CD4-positive, CD25-positive, alpha-beta regulatory T cell (primary cell): ENCODE results near the gene DENND10. TPM values are rescaled to one million over a fixed set of nuclear protein-coding genes. Genes with fewer than 3 reads are reported as not detected.

Experiments used
- ATAC-seq, 2 donors: fragments of 150-1000 bp; cut with Tn5 transposase; one replicate each; pipeline ENCODE4 v1.10.0; 2021; ENCODE audit warnings: low read depth in 2 of 2, moderate number of reproducible peaks in 2 of 2, moderate library complexity in 1 of 2
- DNase-seq, 3 donors: peaks; one replicate each; pipeline versions ENCODE4 v3.0.0 to v3.0.0-alpha.2; 2012 to 2022; ENCODE audit warnings: mixed read lengths in 1 of 3
- H3K27ac ChIP-seq: one replicate; pipeline ENCODE4 v1.7.0; 2013; ENCODE audit warnings: mild to moderate bottlenecking, low read length; ENCODE audit not compliant: insufficient read depth, poor library complexity, severe bottlenecking
- H3K27me3 ChIP-seq: one replicate; pipeline ENCODE4 v1.7.0; 2013; ENCODE audit warnings: low read length; ENCODE audit not compliant: control insufficient read depth, insufficient read depth
- H3K36me3 ChIP-seq: one replicate; pipeline ENCODE4 v1.7.0; 2013; ENCODE audit warnings: mild to moderate bottlenecking, low read length, moderate library complexity; ENCODE audit not compliant: control insufficient read depth, insufficient read depth
- H3K4me1 ChIP-seq: 2 replicates; pipeline ENCODE4 v1.7.0; 2013; ENCODE audit warnings: mild to moderate bottlenecking, low read length; ENCODE audit not compliant: insufficient read depth, control insufficient read depth, poor library complexity, severe bottlenecking
- H3K4me3 ChIP-seq: one replicate; pipeline ENCODE4 v1.7.0; 2013; ENCODE audit warnings: low read depth, mild to moderate bottlenecking, low read length, moderate library complexity
- H3K9me3 ChIP-seq, 2 experiments: 1 replicate in 1 of 2; 2 replicates in 1 of 2; pipeline ENCODE4 v1.7.0; 2013; ENCODE audit warnings: low read length in 2 of 2, mild to moderate bottlenecking in 1 of 2, moderate library complexity in 1 of 2; ENCODE audit not compliant: control insufficient read depth in 2 of 2
- H3K27ac Mint-ChIP-seq, 3 donors: one replicate each; pipeline ENCODE4 v1.8.0; 2020 to 2022; ENCODE audit warnings: mild to moderate bottlenecking in 3 of 3, mixed read lengths in 3 of 3, moderate library complexity in 2 of 3
- H3K27me3 Mint-ChIP-seq: one replicate; pipeline ENCODE4 v1.8.0; 2022; ENCODE audit warnings: mild to moderate bottlenecking, mixed read lengths
- H3K36me3 Mint-ChIP-seq: one replicate; pipeline ENCODE4 v1.8.0; 2020; ENCODE audit warnings: mixed read lengths
- H3K4me1 Mint-ChIP-seq, 4 donors: one replicate each; pipeline ENCODE4 v1.8.0; 2020 to 2022; ENCODE audit warnings: mixed read lengths in 4 of 4, mild to moderate bottlenecking in 1 of 4
- H3K4me3 Mint-ChIP-seq, 4 donors: one replicate each; pipeline ENCODE4 v1.8.0; 2020 to 2022; ENCODE audit warnings: mild to moderate bottlenecking in 4 of 4, mixed read lengths in 4 of 4, moderate library complexity in 3 of 4
- H3K9me3 Mint-ChIP-seq, 7 donors: one replicate each; pipeline ENCODE4 v1.8.0; 2020 to 2022; ENCODE audit warnings: mixed read lengths in 7 of 7, mild to moderate bottlenecking in 3 of 7, moderate library complexity in 2 of 7
- polyA plus RNA-seq, 4 donors: library from polyadenylated mRNA; unstranded; fragments of 300-500 nt; fragmentation: Illumina TruSeq; gene quantifications; one replicate each; pipeline ENCODE4 v1.2.3, GENCODE V29; 2021
- total RNA-seq: library from RNA; stranded (reverse); gene quantifications from one replicate; pipeline ENCODE4 v1.2.3, GENCODE V29; 2022

The DENND10 gene
- total RNA-seq = 82.6 TPM
- 100 to 1,000 TPM in 1 of 4 donors, 10 to 100 TPM in 3; 72.3 to 121 (median 92.3) TPM for polyA plus RNA-seq

- Mint-ChIP-seq H3K27ac (peak within 1 kb of the TSS; percentile 82 to 93 (median 87)), H3K9me3 (peaks cover 0 to 2% (median 0%) of the 10 kb centered on the region in 7 donors), H3K4me3 (peak within 1 kb of the TSS; percentile 88 to 94 (median 90)), H3K27me3 (no peaks in the 10 kb centered on the region), H3K36me3 (peaks cover 7% of the 10 kb centered on the region), H3K4me1 (peaks cover 9 to 52% (median 20%) of the 10 kb centered on the region in 4 donors)
- peaks cover 5% of the 10 kb centered on the region for H3K36me3 ChIP-seq
- H3K27me3 ChIP-seq = no peaks in the 10 kb centered on the region
- DNase-seq (peak; percentile 64 to 82 (median 73)), ATAC-seq (peak; percentile 79 to 82)
- peak within 1 kb of the TSS; percentile 67 for H3K27ac ChIP-seq
- H3K4me1 ChIP-seq = peaks cover 13% of the 10 kb centered on the region
- H3K4me3 ChIP-seq = peak within 1 kb of the TSS; percentile 78
- H3K9me3 ChIP-seq = no peaks in the 10 kb centered on the region
Measured at GRCh38 chr10:119103903-119104653, at the start of gene DENND10. Gene DENND10 (plus strand): TSS chr10:119104113. CDS start chr10:119104143, 30 bp downstream.

DNA sequence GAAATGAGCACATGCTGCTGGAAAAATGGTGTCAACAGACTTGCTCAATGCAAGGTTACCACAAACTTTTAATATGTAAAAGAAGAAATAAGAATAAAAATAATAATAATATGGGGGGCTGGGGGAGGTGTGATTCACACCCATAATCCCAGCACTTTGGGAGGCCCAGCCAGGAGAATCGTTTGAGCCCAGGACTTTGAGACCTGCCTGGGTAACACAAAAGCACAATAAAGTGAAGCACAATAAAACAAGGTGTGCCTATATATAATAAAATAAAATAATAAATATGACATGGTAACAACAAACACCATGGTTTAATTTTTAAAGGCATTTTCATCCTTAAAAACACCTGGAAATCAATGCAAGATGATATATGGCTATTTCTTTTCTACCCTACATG, 48.4 kb upstream of the DENND10 start:
- Mint-ChIP-seq H3K4me1 (peaks cover 12 to 41% (median 29%) of the 10 kb centered on the region in 4 donors), H3K36me3 (peaks cover 68% of the 10 kb centered on the region), H3K27ac (no peak overlapping the region), H3K4me3 (no peak overlapping the region), H3K27me3 (no peaks in the 10 kb centered on the region), H3K9me3 (no peaks in the 10 kb centered on the region)
- Histone ChIP-seq H3K4me3 (no peak overlapping the region), H3K27ac (no peak overlapping the region), H3K4me1 (no peaks in the 10 kb centered on the region), H3K9me3 (no peaks in the 10 kb centered on the region), H3K36me3 (peaks cover 98% of the 10 kb centered on the region), H3K27me3 (no peaks in the 10 kb centered on the region)
- ATAC-seq = no peak
- no peak for DNase-seq

- no peaks in the 10 kb centered on the region for H3K9me3 ChIP-seq
- no peaks in the 10 kb centered on the region for H3K27me3 Mint-ChIP-seq
- H3K27me3 ChIP-seq = no peaks in the 10 kb centered on the region
- no peak for ATAC-seq
- no peak for DNase-seq
- peak overlapping the region in 2 of 3 donors; percentile 10 to 58 for H3K27ac Mint-ChIP-seq
- H3K36me3 ChIP-seq = peaks cover 97% of the 10 kb centered on the region
- H3K4me1 Mint-ChIP-seq = peaks cover 17 to 43% (median 33%) of the 10 kb centered on the region in 4 donors
- H3K36me3 Mint-ChIP-seq = peaks cover 58% of the 10 kb centered on the region
- no peak overlapping the region for H3K27ac ChIP-seq
- H3K4me1 ChIP-seq = peaks cover 3% of the 10 kb centered on the region
- peak overlapping the region in 1 of 4 donors; percentile 10 for H3K4me3 Mint-ChIP-seq
- no peak overlapping the region for H3K4me3 ChIP-seq
- no peaks in the 10 kb centered on the region for H3K9me3 Mint-ChIP-seq
Measured at GRCh38 chr10:119058010-119058409, 45.9 kb upstream of the DENND10 start.

DNA sequence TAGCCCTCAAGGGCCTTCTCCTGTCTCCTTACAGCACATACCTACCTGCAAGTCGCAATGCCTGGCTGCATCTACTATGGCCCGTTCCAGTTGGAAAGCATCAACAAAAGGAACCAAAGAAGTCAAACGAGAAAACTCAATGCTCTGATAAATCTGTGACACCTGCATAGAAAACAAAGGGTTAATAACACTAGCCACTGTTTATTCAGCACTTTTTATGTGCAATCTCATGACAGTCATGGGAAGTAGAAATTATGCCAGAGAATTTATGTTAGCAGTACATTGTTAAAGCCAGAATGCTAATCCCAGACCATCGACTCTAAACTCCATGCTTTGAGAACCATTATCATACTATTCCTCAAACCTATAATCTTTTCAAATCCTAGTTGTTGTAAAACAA, 44.4 kb upstream of the DENND10 start:
- peaks cover 16 to 50% (median 39%) of the 10 kb centered on the region in 4 donors for H3K4me1 Mint-ChIP-seq
- H3K4me1 ChIP-seq = peaks cover 3% of the 10 kb centered on the region
- no peaks in the 10 kb centered on the region for H3K9me3 Mint-ChIP-seq
- H3K36me3 Mint-ChIP-seq = peaks cover 68% of the 10 kb centered on the region
- H3K9me3 ChIP-seq = no peaks in the 10 kb centered on the region
- ATAC-seq (no peak), DNase-seq (no peak)
- H3K27me3 Mint-ChIP-seq = no peaks in the 10 kb centered on the region
- no peaks in the 10 kb centered on the region for H3K27me3 ChIP-seq
- no peak overlapping the region for H3K4me3 Mint-ChIP-seq
- peaks cover 98% of the 10 kb centered on the region for H3K36me3 ChIP-seq
- H3K4me3 ChIP-seq = no peak overlapping the region
- H3K27ac ChIP-seq = no peak overlapping the region
- H3K27ac Mint-ChIP-seq = peak overlapping the region in 2 of 3 donors; percentile 27 to 29

- Mint-ChIP-seq H3K4me3 (peak overlapping the region in 1 of 4 donors; percentile 87), H3K27ac (no peak overlapping the region), H3K27me3 (no peaks in the 10 kb centered on the region), H3K4me1 (peaks cover 16 to 56% (median 42%) of the 10 kb centered on the region in 4 donors), H3K9me3 (no peaks in the 10 kb centered on the region), H3K36me3 (peaks cover 68% of the 10 kb centered on the region)
- ATAC-seq = no peak
- Histone ChIP-seq H3K36me3 (peaks cover 98% of the 10 kb centered on the region), H3K9me3 (no peaks in the 10 kb centered on the region), H3K4me1 (peaks cover 3% of the 10 kb centered on the region), H3K27ac (no peak overlapping the region), H3K4me3 (no peak overlapping the region), H3K27me3 (no peaks in the 10 kb centered on the region)
- no peak for DNase-seq
Measured at GRCh38 chr10:119060107-119060506, 43.8 kb upstream of the DENND10 start.

GRCh38 chr10:119061352-119061751, 42.6 kb upstream of the DENND10 start:
- Mint-ChIP-seq H3K4me3 (no peak overlapping the region), H3K4me1 (peaks cover 16 to 63% (median 46%) of the 10 kb centered on the region in 4 donors), H3K27ac (peak overlapping the region in 1 of 3 donors; percentile 35), H3K36me3 (peaks cover 69% of the 10 kb centered on the region), H3K9me3 (no peaks in the 10 kb centered on the region), H3K27me3 (no peaks in the 10 kb centered on the region)
- no peak overlapping the region for H3K4me3 ChIP-seq
- H3K27ac ChIP-seq = no peak overlapping the region
- peaks cover 3% of the 10 kb centered on the region for H3K4me1 ChIP-seq
- peaks cover 92% of the 10 kb centered on the region for H3K36me3 ChIP-seq
- no peak for DNase-seq
- H3K27me3 ChIP-seq = no peaks in the 10 kb centered on the region
- no peaks in the 10 kb centered on the region for H3K9me3 ChIP-seq
- ATAC-seq = no peak

DNA sequence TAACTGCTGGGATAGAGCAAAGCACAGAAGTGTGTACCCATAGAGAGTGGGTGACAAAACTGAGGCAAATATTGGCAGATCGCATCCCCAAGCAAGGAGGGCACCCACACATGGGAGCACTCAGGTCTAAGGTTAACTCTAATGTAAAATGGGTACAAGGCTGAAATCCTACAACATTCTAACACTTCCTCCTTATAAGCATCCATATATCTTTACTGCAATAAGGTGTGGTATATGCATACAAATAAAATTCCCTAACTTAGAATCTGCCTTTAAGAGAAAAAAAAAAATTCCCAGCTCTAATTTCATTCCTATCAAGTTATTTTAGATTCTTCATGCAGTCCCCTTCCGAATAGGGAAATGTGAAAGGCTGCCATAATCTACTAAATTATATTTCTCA, 42.0 kb upstream of the DENND10 start:
- no peak overlapping the region for H3K27ac ChIP-seq
- Mint-ChIP-seq H3K27ac (peak overlapping the region in 1 of 3 donors; percentile 35), H3K4me3 (peak overlapping the region in 2 of 4 donors; percentile 43 to 45), H3K27me3 (no peaks in the 10 kb centered on the region), H3K36me3 (peaks cover 67% of the 10 kb centered on the region), H3K9me3 (no peaks in the 10 kb centered on the region), H3K4me1 (peaks cover 16 to 63% (median 44%) of the 10 kb centered on the region in 4 donors)
- ATAC-seq (no peak), DNase-seq (no peak)
- H3K27me3 ChIP-seq = no peaks in the 10 kb centered on the region
- H3K4me3 ChIP-seq = no peak overlapping the region
- no peaks in the 10 kb centered on the region for H3K9me3 ChIP-seq
- H3K4me1 ChIP-seq = peaks cover 3% of the 10 kb centered on the region
- H3K36me3 ChIP-seq = peaks cover 91% of the 10 kb centered on the region
